ENCODE measurements around the gene EMP3.
"Not testable (repeated sequence)": the region's sequence is repeated elsewhere in the genome, so short reads cannot be mapped to it uniquely, and the experiment has no call there.

EMP3 gene

GRCh38 chr19:48325265-48325910, at the start of gene EMP3:
Gene EMP3 (plus strand): TSS chr19:48325552. CDS start chr19:48326845, 1,293 bp downstream.
- Histone ChIP-seq H3K9ac (ENCODE audit: low read length) (peak within 1 kb of the TSS; percentile 97), H3K27me3 (ENCODE audit: control insufficient read depth in 1 of 2, insufficient read depth in 2 of 2, low read length in 2 of 2) (no peaks in the 10 kb centered on the region), H3K27ac (ENCODE audit: low read depth, low read length) (peak within 1 kb of the TSS; percentile 100), H3K4me1 (ENCODE audit: insufficient read depth, low read length) (peaks cover 53% of the 10 kb centered on the region), H3K4me3 (ENCODE audit: low read depth in 1 of 2, low read length in 2 of 2) (peak within 1 kb of the TSS; percentile 82 to 91), H3K36me3 (ENCODE audit: insufficient read depth, low read length) (peaks cover 17% of the 10 kb centered on the region), H3K9me3 (ENCODE audit: low read length) (no peaks in the 10 kb centered on the region)

- H3K27me3 ChIP-seq (ENCODE audit: control insufficient read depth in 1 of 2, insufficient read depth in 2 of 2, low read length in 2 of 2) = no peaks in the 10 kb centered on the region
- H3K36me3 ChIP-seq (ENCODE audit: insufficient read depth, low read length) = no peaks in the 10 kb centered on the region
- no peak overlapping the region for H3K4me3 ChIP-seq (ENCODE audit: low read depth in 1 of 2, low read length in 2 of 2)
- H3K4me1 ChIP-seq (ENCODE audit: insufficient read depth, low read length) = no peaks in the 10 kb centered on the region
- H3K27ac ChIP-seq (ENCODE audit: low read depth, low read length) = no peak overlapping the region
- no peak overlapping the region for H3K9ac ChIP-seq (ENCODE audit: low read length)
- no peaks in the 10 kb centered on the region for H3K9me3 ChIP-seq (ENCODE audit: low read length)
Measured at GRCh38 chr19:48279747-48280146, 45.6 kb upstream of the EMP3 start.

GRCh38 chr19:48283908-48284307, 41.4 kb upstream of the EMP3 start:
- H3K9ac ChIP-seq (ENCODE audit: low read length) = no peak overlapping the region
- H3K4me3 ChIP-seq (ENCODE audit: low read depth in 1 of 2, low read length in 2 of 2) = no peak overlapping the region
- H3K27ac ChIP-seq (ENCODE audit: low read depth, low read length) = no peak overlapping the region
- H3K9me3 ChIP-seq (ENCODE audit: low read length) = no peaks in the 10 kb centered on the region
- no peaks in the 10 kb centered on the region for H3K4me1 ChIP-seq (ENCODE audit: insufficient read depth, low read length)
- no peaks in the 10 kb centered on the region for H3K27me3 ChIP-seq (ENCODE audit: control insufficient read depth in 1 of 2, insufficient read depth in 2 of 2, low read length in 2 of 2)
- H3K36me3 ChIP-seq (ENCODE audit: insufficient read depth, low read length) = no peaks in the 10 kb centered on the region

- Histone ChIP-seq H3K9me3 (ENCODE audit: low read length) (no peaks in the 10 kb centered on the region), H3K36me3 (ENCODE audit: insufficient read depth, low read length) (no peaks in the 10 kb centered on the region), H3K4me1 (ENCODE audit: insufficient read depth, low read length) (no peaks in the 10 kb centered on the region), H3K9ac (ENCODE audit: low read length) (no peak overlapping the region), H3K4me3 (ENCODE audit: low read depth in 1 of 2, low read length in 2 of 2) (no peak overlapping the region), H3K27ac (ENCODE audit: low read depth, low read length) (no peak overlapping the region), H3K27me3 (ENCODE audit: control insufficient read depth in 1 of 2, insufficient read depth in 2 of 2, low read length in 2 of 2) (no peaks in the 10 kb centered on the region)
Measured at GRCh38 chr19:48284896-48285295, 40.5 kb upstream of the EMP3 start.

GRCh38 chr19:48287748-48288147, 37.6 kb upstream of the EMP3 start:
- Histone ChIP-seq H3K27me3 (ENCODE audit: control insufficient read depth in 1 of 2, insufficient read depth in 2 of 2, low read length in 2 of 2) (no peaks in the 10 kb centered on the region), H3K4me3 (ENCODE audit: low read depth in 1 of 2, low read length in 2 of 2) (no peak overlapping the region), H3K36me3 (ENCODE audit: insufficient read depth, low read length) (no peaks in the 10 kb centered on the region), H3K9ac (ENCODE audit: low read length) (no peak overlapping the region), H3K9me3 (ENCODE audit: low read length) (no peaks in the 10 kb centered on the region), H3K4me1 (ENCODE audit: insufficient read depth, low read length) (no peaks in the 10 kb centered on the region), H3K27ac (ENCODE audit: low read depth, low read length) (no peak overlapping the region)

- Histone ChIP-seq H3K27me3 (ENCODE audit: control insufficient read depth in 1 of 2, insufficient read depth in 2 of 2, low read length in 2 of 2) (no peaks in the 10 kb centered on the region), H3K36me3 (ENCODE audit: insufficient read depth, low read length) (no peaks in the 10 kb centered on the region), H3K9me3 (ENCODE audit: low read length) (no peaks in the 10 kb centered on the region), H3K4me3 (ENCODE audit: low read depth in 1 of 2, low read length in 2 of 2) (no peak overlapping the region), H3K4me1 (ENCODE audit: insufficient read depth, low read length) (no peaks in the 10 kb centered on the region), H3K27ac (ENCODE audit: low read depth, low read length) (no peak overlapping the region), H3K9ac (ENCODE audit: low read length) (no peak overlapping the region)
Measured at GRCh38 chr19:48290401-48290770, 35.0 kb upstream of the EMP3 start.

- no peak overlapping the region for H3K27ac ChIP-seq (ENCODE audit: low read depth, low read length)
- no peaks in the 10 kb centered on the region for H3K4me1 ChIP-seq (ENCODE audit: insufficient read depth, low read length)
- H3K4me3 ChIP-seq (ENCODE audit: low read depth in 1 of 2, low read length in 2 of 2) = peak overlapping the region; percentile 4 to 63
- H3K36me3 ChIP-seq (ENCODE audit: insufficient read depth, low read length) = no peaks in the 10 kb centered on the region
- H3K9ac ChIP-seq (ENCODE audit: low read length) = no peak overlapping the region
- H3K27me3 ChIP-seq (ENCODE audit: control insufficient read depth in 1 of 2, insufficient read depth in 2 of 2, low read length in 2 of 2) = no peaks in the 10 kb centered on the region
- H3K9me3 ChIP-seq (ENCODE audit: low read length) = no peaks in the 10 kb centered on the region
Measured at GRCh38 chr19:48290771-48291488, 34.4 kb upstream of the EMP3 start.

GRCh38 chr19:48291489-48291815, 33.9 kb upstream of the EMP3 start:
- not testable (repeated sequence) for H3K4me3 ChIP-seq (ENCODE audit: low read depth in 1 of 2, low read length in 2 of 2); H3K27me3 ChIP-seq (ENCODE audit: control insufficient read depth in 1 of 2, insufficient read depth in 2 of 2, low read length in 2 of 2); H3K27ac ChIP-seq (ENCODE audit: low read depth, low read length); H3K36me3 ChIP-seq (ENCODE audit: insufficient read depth, low read length); H3K9me3 ChIP-seq (ENCODE audit: low read length); H3K9ac ChIP-seq (ENCODE audit: low read length); H3K4me1 ChIP-seq (ENCODE audit: insufficient read depth, low read length)

GRCh38 chr19:48292798-48293197, 32.6 kb upstream of the EMP3 start:
- no peak overlapping the region for H3K4me3 ChIP-seq (ENCODE audit: low read depth in 1 of 2, low read length in 2 of 2)
- no peaks in the 10 kb centered on the region for H3K9me3 ChIP-seq (ENCODE audit: low read length)
- no peak overlapping the region for H3K27ac ChIP-seq (ENCODE audit: low read depth, low read length)
- no peaks in the 10 kb centered on the region for H3K4me1 ChIP-seq (ENCODE audit: insufficient read depth, low read length)
- H3K9ac ChIP-seq (ENCODE audit: low read length) = no peak overlapping the region
- H3K27me3 ChIP-seq (ENCODE audit: control insufficient read depth in 1 of 2, insufficient read depth in 2 of 2, low read length in 2 of 2) = no peaks in the 10 kb centered on the region
- H3K36me3 ChIP-seq (ENCODE audit: insufficient read depth, low read length) = no peaks in the 10 kb centered on the region

GRCh38 chr19:48295458-48295857, 29.9 kb upstream of the EMP3 start:
- no peak overlapping the region for H3K27ac ChIP-seq (ENCODE audit: low read depth, low read length)
- H3K27me3 ChIP-seq (ENCODE audit: control insufficient read depth in 1 of 2, insufficient read depth in 2 of 2, low read length in 2 of 2) = no peaks in the 10 kb centered on the region
- no peaks in the 10 kb centered on the region for H3K9me3 ChIP-seq (ENCODE audit: low read length)
- H3K9ac ChIP-seq (ENCODE audit: low read length) = no peak overlapping the region
- no peaks in the 10 kb centered on the region for H3K36me3 ChIP-seq (ENCODE audit: insufficient read depth, low read length)
- no peak overlapping the region for H3K4me3 ChIP-seq (ENCODE audit: low read depth in 1 of 2, low read length in 2 of 2)
- no peaks in the 10 kb centered on the region for H3K4me1 ChIP-seq (ENCODE audit: insufficient read depth, low read length)

GRCh38 chr19:48296963-48297734, 28.2 kb upstream of the EMP3 start:
- no peaks in the 10 kb centered on the region for H3K27me3 ChIP-seq (ENCODE audit: control insufficient read depth in 1 of 2, insufficient read depth in 2 of 2, low read length in 2 of 2)
- no peaks in the 10 kb centered on the region for H3K36me3 ChIP-seq (ENCODE audit: insufficient read depth, low read length)
- H3K4me3 ChIP-seq (ENCODE audit: low read depth in 1 of 2, low read length in 2 of 2) = no peak overlapping the region
- H3K4me1 ChIP-seq (ENCODE audit: insufficient read depth, low read length) = no peaks in the 10 kb centered on the region
- H3K9ac ChIP-seq (ENCODE audit: low read length) = no peak overlapping the region
- no peaks in the 10 kb centered on the region for H3K9me3 ChIP-seq (ENCODE audit: low read length)
- no peak overlapping the region for H3K27ac ChIP-seq (ENCODE audit: low read depth, low read length)
